Peyer's patch (tissue), 4 donors: ENCODE data around the gene VN1R4.

Experiments used
- CTCF ChIP-seq, 6 experiments: fragments of 450-650 bp in 4 of 6; fragments of 200-600 bp in 2 of 6; sonication (generic) in 1 of 6; IDR thresholded peaks; one replicate each; pipeline ENCODE4 v1.5.1; 2017 to 2019; ENCODE audit warnings: antibody characterized with exemption in 6 of 6, mild to moderate bottlenecking in 3 of 6, moderate library complexity in 1 of 6
- POLR2A ChIP-seq, 2 donors: fragments of 450-650 bp; IDR thresholded peaks; one replicate each; pipeline ENCODE4 v1.5.1; 2017; ENCODE audit warnings: antibody characterized with exemption in 2 of 2, mild to moderate bottlenecking in 2 of 2, moderate library complexity in 2 of 2

- no peak for TF ChIP-seq POLR2A (IDR thresholded peaks at IDR 0.05)
- TF ChIP-seq CTCF (IDR thresholded peaks at IDR 0.05), result no peak
Measured at GRCh38 chr19:53285087-53285486, 17.6 kb upstream of the VN1R4 start.
